ENCODE data around the gene HPCAL1. TPM values are rescaled to one million over a fixed set of nuclear protein-coding genes. Genes with fewer than 3 reads are reported as not detected.

The HPCAL1 gene
- total RNA-seq, 1 donor from 2014 or later: 77.1 TPM

DNA sequence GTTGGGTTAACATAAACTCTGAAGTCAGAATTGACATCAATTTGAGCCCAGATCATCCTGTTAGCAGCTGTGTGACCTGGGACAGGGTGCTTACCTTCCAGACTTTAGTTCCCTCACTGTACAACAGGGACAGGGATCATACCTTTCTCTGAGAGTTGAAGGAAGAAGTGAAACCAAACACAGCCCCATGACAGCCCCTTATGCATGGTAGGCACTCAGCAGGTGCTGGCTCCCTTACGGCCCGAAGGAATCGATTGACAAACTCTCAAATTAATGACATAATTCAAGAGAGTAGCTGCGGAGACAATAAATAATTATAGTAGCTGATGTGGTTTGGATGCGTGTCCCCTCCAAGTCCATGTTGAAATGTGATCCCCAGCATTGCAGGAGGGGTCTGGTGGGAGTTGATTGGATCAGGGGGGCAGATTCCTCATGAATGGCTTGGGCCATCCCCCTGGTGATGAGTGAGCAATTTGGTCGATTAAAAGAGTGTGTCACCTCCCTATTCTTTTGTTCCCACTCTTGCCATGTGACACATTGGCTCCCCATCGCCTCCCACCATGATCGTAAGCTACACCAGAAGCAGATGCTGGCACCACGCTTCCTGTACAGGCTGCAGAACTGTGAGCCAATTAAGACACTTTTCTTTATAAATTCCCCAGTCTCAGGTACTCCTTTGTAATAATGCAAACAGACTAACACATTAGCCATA, 73.0 kb downstream of the HPCAL1 start:
- intact Hi-C loops (cut with micrococcal nuclease): no loop called here
- peaks cover 43% of the 10 kb centered on the region for H3K4me1 Mint-ChIP-seq
- no peaks in the 10 kb centered on the region for H3K9me3 Mint-ChIP-seq
- H3K36me3 Mint-ChIP-seq (ENCODE audit: low read depth): peaks cover 6% of the 10 kb centered on the region
- H3K4me3 Mint-ChIP-seq: no peak overlapping the region
- no peaks in the 10 kb centered on the region for H3K27me3 Mint-ChIP-seq
- DNase-seq: no peak
- H3K27ac Mint-ChIP-seq: no peak overlapping the region

DNA sequence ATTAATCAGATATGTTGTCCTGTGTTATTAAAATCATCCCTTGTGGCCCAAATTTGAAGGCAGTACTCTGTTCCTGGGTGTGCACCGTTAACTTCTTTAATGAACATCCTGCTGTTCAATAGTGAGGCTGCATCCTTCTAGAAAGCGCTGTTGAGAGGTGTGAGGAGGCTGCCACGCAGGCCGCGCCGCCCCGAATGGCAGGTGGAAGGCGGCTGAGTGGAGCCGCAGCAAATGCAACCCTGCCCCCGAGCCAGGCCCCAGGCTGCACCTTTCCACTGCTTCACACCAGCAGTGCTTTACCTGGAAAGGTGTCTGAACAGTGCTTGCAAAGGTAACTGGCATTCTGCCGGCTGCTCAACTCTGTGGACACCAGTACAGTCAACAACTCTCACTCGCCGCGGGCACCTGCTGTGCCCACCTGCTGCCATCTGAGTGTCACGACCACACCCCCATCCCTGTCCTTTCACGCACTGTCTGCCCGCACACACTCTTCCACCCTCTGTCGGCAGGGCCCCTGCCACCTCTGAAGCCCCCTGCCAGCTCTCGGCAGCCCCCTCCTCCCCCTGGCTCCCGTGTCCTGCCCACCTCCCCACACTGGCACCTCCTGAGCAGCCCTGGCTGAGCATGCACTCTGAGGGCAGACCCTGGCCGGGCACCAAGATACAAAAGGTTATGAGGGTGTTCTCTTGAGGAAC, 74.5 kb downstream of the HPCAL1 start:
- Mint-ChIP-seq H3K4me1 (peaks cover 56% of the 10 kb centered on the region), H3K27ac (no peak overlapping the region), H3K27me3 (no peaks in the 10 kb centered on the region), H3K4me3 (no peak overlapping the region), H3K36me3 (ENCODE audit: low read depth) (peaks cover 6% of the 10 kb centered on the region), H3K9me3 (no peaks in the 10 kb centered on the region)
- intact Hi-C loops (cut with micrococcal nuclease): no loop called here
- DNase-seq: no peak

DNA sequence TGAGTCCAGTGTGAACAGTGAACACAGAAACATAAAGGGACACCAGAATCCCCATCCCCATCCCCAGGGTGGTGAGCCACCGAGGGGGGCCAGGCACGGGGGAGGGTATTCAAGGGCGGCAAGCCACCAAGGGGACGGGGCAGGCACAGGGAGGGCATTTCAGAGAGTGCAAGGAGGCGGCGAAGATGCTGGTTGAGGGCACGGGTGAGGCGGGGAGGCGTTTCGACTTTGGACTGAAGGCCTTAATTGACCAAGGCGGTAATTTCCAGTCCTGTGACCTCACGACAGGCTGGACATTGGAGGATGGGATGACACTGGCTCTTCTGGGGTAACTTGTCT, 75.0 kb downstream of the HPCAL1 start:
- DNase-seq: no peak
- Mint-ChIP-seq H3K27me3 (no peaks in the 10 kb centered on the region), H3K4me3 (no peak overlapping the region), H3K4me1 (peaks cover 59% of the 10 kb centered on the region), H3K27ac (no peak overlapping the region), H3K36me3 (ENCODE audit: low read depth) (peaks cover 6% of the 10 kb centered on the region), H3K9me3 (no peaks in the 10 kb centered on the region)
- intact Hi-C loops (cut with micrococcal nuclease): no loop called here

DNA sequence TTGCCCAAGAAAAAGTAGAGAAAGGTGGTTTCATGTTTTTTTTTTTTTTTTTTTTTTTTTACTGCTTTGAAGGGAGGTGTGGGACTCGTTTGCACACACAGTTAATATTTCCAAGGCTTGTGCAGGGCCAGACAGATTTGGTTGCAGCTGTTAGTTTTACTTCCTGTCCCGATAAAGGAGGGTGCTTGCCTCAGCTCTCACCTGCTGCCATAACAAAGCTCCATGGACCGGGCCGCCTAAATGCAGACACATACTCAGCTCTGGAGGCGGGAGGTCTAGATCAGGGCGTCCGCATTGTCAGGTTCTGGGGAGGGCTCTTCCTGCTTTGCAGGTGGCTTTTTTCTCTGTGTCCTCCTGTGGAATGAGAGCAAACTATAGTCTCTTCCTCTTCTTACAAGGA, 75.5 kb downstream of the HPCAL1 start:
- H3K4me3 Mint-ChIP-seq: no peak overlapping the region
- H3K36me3 Mint-ChIP-seq (ENCODE audit: low read depth): peaks cover 6% of the 10 kb centered on the region
- intact Hi-C loops (cut with micrococcal nuclease): no loop called here
- DNase-seq: peak; percentile 66
- H3K27me3 Mint-ChIP-seq: no peaks in the 10 kb centered on the region
- no peak overlapping the region for H3K27ac Mint-ChIP-seq
- H3K9me3 Mint-ChIP-seq: no peaks in the 10 kb centered on the region
- peaks cover 64% of the 10 kb centered on the region for H3K4me1 Mint-ChIP-seq

DNA sequence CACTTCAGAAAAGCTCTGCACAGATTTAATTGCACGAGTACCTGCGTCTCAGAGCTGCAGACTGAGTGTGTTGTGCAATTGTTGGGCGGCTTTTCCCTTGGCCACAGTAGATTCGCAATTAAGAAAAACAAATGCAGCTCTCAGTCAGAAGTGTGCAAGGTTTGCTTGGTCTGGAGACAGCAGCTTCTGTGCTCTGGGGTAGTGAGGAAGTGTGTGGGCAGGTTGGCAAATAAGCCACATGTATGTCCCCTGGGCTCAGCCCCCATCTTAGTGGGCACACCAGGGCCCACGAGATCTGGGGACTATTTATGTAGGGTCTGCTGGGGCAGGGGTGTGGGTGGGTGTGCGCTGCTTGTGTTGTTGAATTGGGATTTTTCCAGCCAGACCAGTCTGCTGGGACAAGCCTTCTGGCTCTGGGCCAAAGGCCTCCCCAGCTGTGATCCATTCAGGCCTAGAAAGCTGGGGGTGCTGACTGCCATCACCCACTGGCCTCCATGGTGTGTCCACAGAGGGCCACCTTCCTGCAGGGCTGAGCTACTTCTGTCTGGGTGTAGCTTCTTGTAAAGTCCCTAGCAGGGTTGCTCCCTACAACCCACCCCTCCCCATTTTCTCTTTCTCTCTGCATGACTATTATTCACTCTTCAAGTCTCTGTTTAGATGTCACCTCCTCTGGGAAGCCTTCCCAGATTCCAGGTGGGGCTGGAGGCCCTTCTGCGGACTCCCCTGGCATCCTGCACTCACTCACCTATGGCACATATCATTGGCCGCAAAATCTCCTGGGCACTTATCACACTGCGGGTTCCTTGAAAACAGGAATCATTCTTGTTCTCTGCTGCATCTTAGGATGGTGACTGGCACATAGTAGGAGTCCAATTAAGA, 77.6 kb downstream of the HPCAL1 start:
- peak overlapping the region; percentile 30 for H3K27ac Mint-ChIP-seq
- H3K27me3 Mint-ChIP-seq: no peaks in the 10 kb centered on the region

DNA sequence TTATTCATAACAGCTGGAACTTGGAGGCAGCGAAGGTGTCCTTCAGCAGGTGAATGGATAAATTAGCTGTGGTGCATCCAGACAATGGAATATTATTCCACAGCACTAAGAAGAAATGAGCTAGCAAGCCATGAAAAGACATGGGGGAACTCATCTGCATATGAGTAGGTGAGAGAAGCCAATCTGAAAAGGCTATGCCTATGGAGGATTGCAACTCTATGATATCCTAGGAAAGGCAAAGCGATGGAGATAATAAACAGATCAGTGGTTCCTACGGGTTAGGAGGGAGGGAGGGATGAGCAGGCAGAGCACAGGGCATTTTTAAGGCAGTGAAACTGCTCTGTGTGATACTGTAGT, 79.3 kb downstream of the HPCAL1 start:
- Mint-ChIP-seq H3K27ac (peak overlapping the region; percentile 9), H3K36me3 (ENCODE audit: low read depth) (peaks cover 2% of the 10 kb centered on the region), H3K4me3 (peak overlapping the region; percentile 55), H3K9me3 (no peaks in the 10 kb centered on the region), H3K27me3 (no peaks in the 10 kb centered on the region), H3K4me1 (peaks cover 71% of the 10 kb centered on the region)
- no peak for DNase-seq
- intact Hi-C loops (cut with micrococcal nuclease): loop anchor here (2.0 to 5.0 kb wide), 2 partner anchors 25 to 50 kb away; no protein-coding TSS in a partner anchor

More for the DNA sequence above, 77.6 kb downstream of the HPCAL1 start:
- peaks cover 68% of the 10 kb centered on the region for H3K4me1 Mint-ChIP-seq
- H3K9me3 Mint-ChIP-seq: no peaks in the 10 kb centered on the region
- intact Hi-C loops (cut with micrococcal nuclease): loop anchor here (5.0 kb wide), 1 partner anchor 48 kb away; no protein-coding TSS in a partner anchor
- DNase-seq: no peak
- no peak overlapping the region for H3K4me3 Mint-ChIP-seq
- H3K36me3 Mint-ChIP-seq (ENCODE audit: low read depth): peaks cover 3% of the 10 kb centered on the region

DNA sequence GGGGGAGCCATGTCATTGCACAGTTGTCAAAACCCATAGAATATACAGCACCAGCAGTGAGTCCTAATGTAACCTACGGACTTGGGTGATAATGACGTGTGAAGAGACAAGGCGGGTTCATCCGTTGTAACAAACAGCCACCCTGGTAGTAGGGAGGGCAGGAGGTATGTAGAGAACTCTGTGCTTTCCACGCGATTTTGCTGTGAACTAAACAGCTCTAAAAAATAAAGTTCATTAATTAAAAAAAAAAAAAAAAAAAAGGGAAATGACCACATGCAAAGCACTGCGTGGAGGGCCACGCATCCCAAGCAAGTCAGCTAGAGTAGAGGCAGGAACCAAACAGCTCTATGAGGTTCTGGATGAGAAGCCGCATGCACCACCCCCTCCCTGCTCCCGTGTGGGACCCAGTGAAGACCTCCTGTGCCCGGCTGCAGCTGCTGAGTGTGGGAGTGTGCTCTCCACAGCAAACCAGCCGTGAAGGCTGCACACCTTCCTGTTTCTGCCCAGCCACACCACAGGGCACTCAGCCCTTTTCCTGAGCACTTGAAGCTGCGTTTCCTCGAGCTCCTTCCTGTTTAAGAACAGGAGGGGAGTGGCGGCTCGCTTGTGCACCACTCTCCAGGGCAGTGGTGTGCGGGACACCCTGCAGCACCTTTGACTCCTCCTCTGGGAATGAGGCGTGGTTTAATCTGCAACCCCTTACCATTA, 79.8 kb downstream of the HPCAL1 start:
- Mint-ChIP-seq H3K4me3 (peak overlapping the region; percentile 57), H3K27ac (no peak overlapping the region), H3K36me3 (ENCODE audit: low read depth) (peaks cover 3% of the 10 kb centered on the region), H3K4me1 (peaks cover 74% of the 10 kb centered on the region), H3K27me3 (no peaks in the 10 kb centered on the region), H3K9me3 (no peaks in the 10 kb centered on the region)
- intact Hi-C loops (cut with micrococcal nuclease): loop anchor here (2.0 to 5.0 kb wide), 2 partner anchors 24 to 50 kb away; no protein-coding TSS in a partner anchor
- peak; percentile 81 for DNase-seq

DNA sequence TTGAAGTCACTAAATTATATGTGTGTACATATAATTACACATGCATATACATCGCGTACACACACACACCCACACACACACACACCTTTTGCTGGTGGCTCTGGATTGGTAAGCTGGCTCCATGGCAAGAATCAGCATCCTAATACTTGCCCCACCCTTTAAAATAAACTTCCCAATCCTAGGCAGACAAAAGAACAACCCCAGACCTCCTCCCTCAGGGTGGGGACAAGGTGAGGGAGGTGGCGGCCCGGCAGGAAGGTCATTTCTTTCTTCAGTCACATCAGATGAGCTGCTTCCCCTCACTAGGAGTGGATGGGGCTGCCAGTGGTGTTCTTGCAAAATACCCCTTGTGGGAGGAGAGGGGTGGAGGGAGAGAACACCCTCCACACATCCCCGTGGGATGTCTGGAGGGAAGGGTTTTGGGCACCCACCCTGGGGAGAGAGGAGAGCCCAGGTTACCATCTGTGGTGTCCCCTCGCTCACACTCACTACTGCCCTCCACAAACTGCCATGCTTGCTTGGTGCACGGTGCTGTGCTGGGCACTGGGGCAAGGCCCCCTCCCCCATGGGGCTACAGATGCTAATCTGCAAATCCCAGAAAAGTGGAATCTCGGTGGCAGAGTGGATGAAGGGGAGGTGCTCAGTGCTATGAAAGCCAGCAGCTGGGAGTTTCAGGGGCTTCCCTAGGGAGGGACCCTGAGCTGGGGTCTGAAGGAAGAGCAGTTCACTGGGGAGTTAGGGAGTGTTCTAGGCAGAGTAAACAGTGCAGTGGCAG, 81.4 kb downstream of the HPCAL1 start:
- Mint-ChIP-seq H3K36me3 (ENCODE audit: low read depth) (peaks cover 4% of the 10 kb centered on the region), H3K27me3 (no peaks in the 10 kb centered on the region), H3K9me3 (no peaks in the 10 kb centered on the region), H3K4me3 (no peak overlapping the region), H3K4me1 (peaks cover 64% of the 10 kb centered on the region), H3K27ac (no peak overlapping the region)
- no peak for DNase-seq
- intact Hi-C loops (cut with micrococcal nuclease): loop anchor here (2.0 to 5.0 kb wide), 2 partner anchors 23 to 52 kb away; no protein-coding TSS in a partner anchor

DNA sequence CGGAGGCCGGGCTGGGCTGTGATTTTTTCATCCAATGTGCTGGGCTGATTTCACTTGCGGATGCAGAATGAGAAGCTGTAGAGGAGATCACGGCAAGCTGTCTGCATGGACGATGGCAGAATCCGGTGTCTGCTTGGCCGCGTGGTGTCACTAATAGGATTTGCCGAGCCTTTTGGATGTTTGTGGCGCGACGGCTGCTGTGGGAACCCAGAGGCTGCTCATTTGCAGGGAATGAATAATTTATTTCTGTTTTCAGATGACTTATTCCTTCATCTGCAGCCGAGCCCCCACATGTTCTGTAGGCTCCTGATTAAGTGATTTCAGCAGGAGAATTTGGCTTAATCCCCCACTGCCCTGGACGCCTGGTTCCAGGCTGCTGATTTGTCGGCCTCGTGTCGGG, 82.8 kb downstream of the HPCAL1 start:
- Mint-ChIP-seq H3K4me3 (no peak overlapping the region), H3K9me3 (no peaks in the 10 kb centered on the region), H3K27ac (no peak overlapping the region), H3K36me3 (ENCODE audit: low read depth) (peaks cover 4% of the 10 kb centered on the region), H3K27me3 (no peaks in the 10 kb centered on the region), H3K4me1 (peaks cover 57% of the 10 kb centered on the region)
- intact Hi-C loops (cut with micrococcal nuclease): no loop called here
- DNase-seq: no peak

DNA sequence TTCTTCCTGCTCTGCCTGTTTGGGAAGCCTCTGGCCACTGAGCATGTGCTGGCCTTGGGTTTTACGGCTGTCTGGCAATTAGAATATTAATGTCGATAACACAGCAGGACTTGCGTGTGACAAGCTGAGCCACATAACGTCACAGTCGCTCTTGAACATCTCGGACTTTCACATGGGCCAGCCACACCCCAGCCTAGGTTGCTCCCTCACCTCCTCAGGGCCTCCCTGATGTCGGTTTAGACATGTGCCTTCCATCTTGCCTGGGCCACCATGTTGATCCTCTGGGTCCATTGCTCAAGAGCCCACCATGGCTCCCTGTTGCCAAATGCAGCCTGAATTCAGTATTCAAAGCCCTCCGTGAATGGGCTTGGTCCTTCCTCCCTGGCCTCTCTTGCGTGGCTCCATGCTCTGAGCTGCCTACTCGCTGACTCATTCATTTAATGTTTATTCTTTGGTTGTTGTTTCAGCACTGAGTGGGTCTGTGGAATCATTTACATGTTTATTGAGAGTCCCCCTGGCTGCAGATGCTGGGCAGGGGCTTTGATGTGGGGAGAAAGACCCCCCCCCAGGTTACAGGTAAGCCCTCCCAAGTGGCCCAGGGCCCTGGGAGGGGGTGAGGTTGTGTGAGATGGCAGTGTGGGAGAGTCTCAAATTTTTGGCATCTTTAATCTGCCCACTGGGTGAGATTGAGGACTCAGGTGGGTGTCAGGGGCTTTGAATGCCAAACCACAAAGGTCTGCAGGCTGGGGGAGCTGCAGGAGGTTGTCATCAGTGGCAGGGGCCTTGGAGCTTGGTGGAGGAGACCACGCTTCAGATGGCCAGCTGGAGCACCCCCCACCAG, 83.4 kb downstream of the HPCAL1 start:
- intact Hi-C loops (cut with micrococcal nuclease): no loop called here
- H3K4me3 Mint-ChIP-seq: peak overlapping the region; percentile 52
- no peak for DNase-seq
- peaks cover 4% of the 10 kb centered on the region for H3K36me3 Mint-ChIP-seq (ENCODE audit: low read depth)
- peaks cover 52% of the 10 kb centered on the region for H3K4me1 Mint-ChIP-seq
- no peaks in the 10 kb centered on the region for H3K27me3 Mint-ChIP-seq
- H3K9me3 Mint-ChIP-seq: no peaks in the 10 kb centered on the region
- peak overlapping the region; percentile 72 for H3K27ac Mint-ChIP-seq

DNA sequence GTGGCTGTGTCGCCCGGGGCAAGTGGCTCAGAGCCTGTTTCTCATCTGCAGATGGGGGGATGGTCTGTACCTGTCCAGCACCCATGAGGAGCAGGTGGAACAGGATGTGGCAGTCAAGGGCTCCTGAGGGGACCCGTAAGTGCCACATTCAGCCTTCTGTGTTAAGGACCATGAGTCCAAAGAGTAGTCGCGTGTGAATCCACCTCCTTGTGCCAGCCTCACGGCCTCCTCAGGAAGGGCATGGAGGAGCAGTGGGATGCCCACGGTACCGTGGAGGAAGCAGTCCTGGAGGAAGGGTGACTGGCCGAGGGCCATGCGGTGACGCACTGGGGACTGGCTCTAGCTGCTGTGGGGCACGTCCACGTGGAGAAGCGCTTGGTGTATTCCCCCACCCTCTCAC, 84.3 kb downstream of the HPCAL1 start:
- no peak overlapping the region for H3K27ac Mint-ChIP-seq
- intact Hi-C loops (cut with micrococcal nuclease): no loop called here
- H3K4me1 Mint-ChIP-seq: peaks cover 43% of the 10 kb centered on the region
- no peaks in the 10 kb centered on the region for H3K27me3 Mint-ChIP-seq
- DNase-seq: no peak
- no peaks in the 10 kb centered on the region for H3K9me3 Mint-ChIP-seq
- H3K36me3 Mint-ChIP-seq (ENCODE audit: low read depth): peaks cover 4% of the 10 kb centered on the region
- H3K4me3 Mint-ChIP-seq: no peak overlapping the region

DNA sequence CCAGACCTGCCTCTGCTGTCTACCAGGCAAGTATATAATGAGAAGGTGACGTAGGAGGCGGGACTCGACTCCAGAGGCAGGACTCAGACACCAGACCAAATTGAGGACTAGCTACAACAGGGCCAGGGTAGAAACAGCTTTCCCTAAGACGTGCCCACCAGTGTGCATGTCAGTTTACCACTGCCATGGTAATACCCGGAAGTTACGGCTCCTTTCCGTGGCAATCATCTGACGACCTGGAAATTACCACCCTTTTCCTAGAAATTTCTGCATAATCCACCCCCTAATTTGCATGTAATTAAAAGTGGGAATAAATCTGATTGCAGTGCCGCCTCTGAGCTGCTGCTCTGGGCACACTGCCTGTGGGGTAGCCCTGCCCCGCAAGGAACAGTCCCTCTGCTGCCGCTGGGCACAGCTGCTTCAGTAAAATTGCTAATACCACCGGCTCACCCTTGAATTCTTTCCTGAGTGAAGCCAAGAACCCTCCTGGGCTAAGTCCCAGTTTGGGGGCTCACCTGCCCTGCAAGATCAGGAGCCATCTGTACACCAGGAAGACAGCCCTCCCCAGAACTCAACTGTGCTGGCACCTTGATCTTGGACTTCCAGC, 86.4 kb downstream of the HPCAL1 start:
- intact Hi-C loops (cut with micrococcal nuclease): no loop called here
- H3K4me3 Mint-ChIP-seq: no peak overlapping the region
- H3K36me3 Mint-ChIP-seq (ENCODE audit: low read depth): peaks cover 4% of the 10 kb centered on the region
- no peaks in the 10 kb centered on the region for H3K9me3 Mint-ChIP-seq
- no peak for DNase-seq
- no peak overlapping the region for H3K27ac Mint-ChIP-seq
- no peaks in the 10 kb centered on the region for H3K27me3 Mint-ChIP-seq
- H3K4me1 Mint-ChIP-seq: peaks cover 30% of the 10 kb centered on the region

Measured in activated CD4-positive, alpha-beta T cell treated with anti-CD3 and anti-CD28 coated beads, Interleukin-2, amount 10 ng/mL, durations not matched to agents 24 days and 14 days (primary cell).